H1 (cell line): ENCODE results near the gene LRP8.

Source experiments
- CTCF ChIP-seq, 3 experiments: IDR thresholded peaks; 1 replicate in 2 of 3; 2 replicates in 1 of 3; pipeline versions ENCODE4 v1.5.1 to v1.6.1; 2011; ENCODE audit warnings: low read length in 3 of 3, mild to moderate bottlenecking in 3 of 3, inconsistent platforms in 2 of 3, low read depth in 1 of 3, moderate library complexity in 1 of 3; ENCODE audit not compliant: insufficient read depth in 1 of 3; ENCODE audit errors: control extremely low read depth in 1 of 3
- JUND ChIP-seq: IDR thresholded peaks from 2 replicates; pipeline ENCODE4 v1.6.1; 2011; ENCODE audit warnings: mild to moderate bottlenecking, improper control_type of control experiment, low read length
- MAFK ChIP-seq: IDR thresholded peaks from 2 replicates; pipeline ENCODE4 v1.6.1; 2012; ENCODE audit warnings: low read depth, mild to moderate bottlenecking, improper control_type of control experiment, low read length
- POLR2AphosphoS5 ChIP-seq: IDR thresholded peaks from 2 replicates; pipeline ENCODE4 v1.6.1; 2011; ENCODE audit warnings: low read depth, low read length
- RAD21 ChIP-seq, 2 experiments: IDR thresholded peaks in 1 of 2; conservative IDR thresholded peaks in 1 of 2; 2 replicates each; pipeline ENCODE4 v1.6.1; 2011; ENCODE audit warnings: low read depth in 2 of 2, low read length in 2 of 2, improper control_type of control experiment in 1 of 2, inconsistent platforms in 1 of 2, mild to moderate bottlenecking in 1 of 2, moderate library complexity in 1 of 2
- RNF2 ChIP-seq: fragments of 200-900, 300-1000 bp; sonication (generic); IDR thresholded peaks from 2 replicates; pipeline ENCODE4 v1.7.1; 2016; ENCODE audit warnings: borderline replicate concordance, low read depth, mild to moderate bottlenecking, antibody characterized with exemption, low read length; ENCODE audit not compliant: poor library complexity, severe bottlenecking; ENCODE audit errors: missing control alignments
- RXRA ChIP-seq: IDR thresholded peaks from 2 replicates; pipeline ENCODE4 v1.6.1; 2011; ENCODE audit warnings: low read depth, mild to moderate bottlenecking, low read length, moderate library complexity; ENCODE audit not compliant: insufficient read depth
- SP1 ChIP-seq: IDR thresholded peaks from 2 replicates; pipeline ENCODE4 v1.6.1; 2011; ENCODE audit warnings: low read depth, low read length
- USF2 ChIP-seq: IDR thresholded peaks from 2 replicates; pipeline ENCODE4 v1.6.1; 2011; ENCODE audit warnings: low read length, improper control_type of control experiment

- TF ChIP-seq SP1 (no peak), MAFK (no peak), CTCF (IDR thresholded peaks at IDR 0.05; ENCODE audit: control extremely low read depth in 1 of 3, insufficient read depth in 1 of 3, low read depth in 1 of 3, low read length in 3 of 3) (no peak), JUND (no peak), RXRA (no peak), RNF2 (no peak), POLR2AphosphoS5 (no peak), RAD21 (IDR thresholded peaks at IDR 0.05 in 1 of 2, conservative IDR thresholded peaks at IDR 0.05 in 1 of 2; ENCODE audit: low read depth in 2 of 2, low read length in 2 of 2) (no peak), USF2 (no peak)
Observed at GRCh38 chr1:53331446-53332185, 3.7 kb upstream of the LRP8 start.
